Smooth muscle cell (in vitro differentiated cells): ENCODE measurements around the gene ZMAT5. TPM values are rescaled to one million over a fixed set of nuclear protein-coding genes. Genes with fewer than 3 reads are reported as not detected.

ENCODE experiments used
- DNase-seq: peaks from one replicate; lab custom pipeline; 2025; ENCODE audit not compliant: unreplicated experiment; lab: John Stamatoyannopoulos, UW
- H2AFZ ChIP-seq: fragments of 200-600 bp; sonication (generic); 2 replicates; pipeline ENCODE4 v1.6.0; 2016; ENCODE audit warnings: antibody characterized with exemption, low read depth, mild to moderate bottlenecking
- H3F3A ChIP-seq: fragments of 200-600 bp; sonication (generic); 2 replicates; pipeline ENCODE4 v1.6.0; 2017; ENCODE audit warnings: antibody characterized with exemption, low read depth
- H3K27ac ChIP-seq: fragments of 200-600 bp; sonication (generic); 2 replicates; pipeline ENCODE4 v1.5.1; 2016; ENCODE audit warnings: low read depth, mild to moderate bottlenecking
- H3K27me3 ChIP-seq: fragments of 200-600 bp; sonication (generic); 2 replicates; pipeline ENCODE4 v1.6.1; 2016; ENCODE audit warnings: low read depth, mild to moderate bottlenecking
- H3K36me3 ChIP-seq: fragments of 200-600 bp; sonication (generic); 2 replicates; pipeline ENCODE4 v1.5.1; 2016; ENCODE audit warnings: low read depth
- H3K4me1 ChIP-seq: fragments of 200-600 bp; sonication (generic); 2 replicates; pipeline ENCODE4 v1.5.1; 2016; ENCODE audit warnings: low read depth
- H3K4me2 ChIP-seq: fragments of 200-600 bp; sonication (generic); 2 replicates; pipeline ENCODE4 v1.6.0; 2016; ENCODE audit warnings: mild to moderate bottlenecking
- H3K4me3 ChIP-seq: fragments of 200-600 bp; sonication (generic); 2 replicates; pipeline ENCODE4 v1.5.1; 2016; ENCODE audit warnings: mild to moderate bottlenecking
- H3K79me2 ChIP-seq: fragments of 200-600 bp; sonication (generic); 2 replicates; pipeline ENCODE4 v1.6.0; 2016; ENCODE audit warnings: low read depth, mild to moderate bottlenecking
- H3K9ac ChIP-seq: fragments of 200-600 bp; sonication (generic); 2 replicates; pipeline ENCODE4 v1.6.0; 2016; ENCODE audit warnings: low read depth
- H3K9me3 ChIP-seq: fragments of 200-600 bp; sonication (generic); replicated peaks from 2 replicates; pipeline ENCODE4 v1.5.1; 2016; ENCODE audit warnings: low read depth
- H4K20me1 ChIP-seq: fragments of 200-600 bp; sonication (generic); 2 replicates; pipeline ENCODE4 v1.6.0; 2016; ENCODE audit warnings: low read depth
- CTCF ChIP-seq: fragments of 200-600 bp; sonication (generic); IDR thresholded peaks from 2 replicates; pipeline ENCODE4 v1.5.1; 2017; ENCODE audit warnings: borderline replicate concordance, mild to moderate bottlenecking, antibody characterized with exemption; ENCODE audit not compliant: insufficient read depth, poor library complexity, severe bottlenecking
- WGBS: methylation state at CpG from one replicate; pipeline ENCODE4 v1.1.7; 2016; ENCODE audit warnings: low lambda C conversion rate; 5-methylcytosine and 5-hydroxymethylcytosine counted together
- polyA plus RNA-seq: library from polyadenylated mRNA; unstranded; fragments of >200 nt; fragmentation: Nextera tagmentation; extraction: Ambion mirVana; gene quantifications from 2 replicates; pipeline ENCODE4 v1.2.1, GENCODE V29; 2016
- total RNA-seq: library from RNA; depleted of rRNA; stranded (reverse); fragments of >200 nt; gene quantifications from 2 replicates; pipeline ENCODE4 v1.2.3, GENCODE V29; 2014

The ZMAT5 gene
- total and polyA plus RNA-seq, 2 experiments from 2014 or later = 26.0 to 57.8 TPM

GRCh38 chr22:29741926-29742325 lies 24.9 kb downstream of the ZMAT5 start:
- Histone ChIP-seq H3K4me3 (no peak overlapping the region), H3F3A (no peaks in the 10 kb centered on the region), H3K4me2 (no peak overlapping the region), H3K27ac (no peak overlapping the region), H3K36me3 (no peaks in the 10 kb centered on the region), H3K27me3 (no peaks in the 10 kb centered on the region), H4K20me1 (no peaks in the 10 kb centered on the region), H3K4me1 (no peaks in the 10 kb centered on the region), H2AFZ (no peak overlapping the region), H3K9me3 (no peaks in the 10 kb centered on the region), H3K9ac (no peak overlapping the region), H3K79me2 (no peaks in the 10 kb centered on the region)
- WGBS = 100% methylated on average over 2 of the region's 2 CpGs
- TF ChIP-seq CTCF = no peak
- no peak for DNase-seq

- TF ChIP-seq CTCF = no peak
- no peak overlapping the region for H2AFZ ChIP-seq
- no peaks in the 10 kb centered on the region for H3F3A ChIP-seq
- H4K20me1 ChIP-seq = no peaks in the 10 kb centered on the region
- DNase-seq = no peak
- H3K27me3 ChIP-seq = no peaks in the 10 kb centered on the region
- 96% methylated on average over 5 of the region's 5 CpGs for WGBS
- no peaks in the 10 kb centered on the region for H3K79me2 ChIP-seq
- H3K36me3 ChIP-seq = no peaks in the 10 kb centered on the region
- no peak overlapping the region for H3K9ac ChIP-seq
- no peaks in the 10 kb centered on the region for H3K9me3 ChIP-seq
- H3K4me3 ChIP-seq = no peak overlapping the region
- H3K27ac ChIP-seq = no peak overlapping the region
- no peak overlapping the region for H3K4me2 ChIP-seq
- H3K4me1 ChIP-seq = no peaks in the 10 kb centered on the region
Observed at GRCh38 chr22:29740216-29740615, 26.6 kb downstream of the ZMAT5 start.

GRCh38 chr22:29739346-29739875 lies 27.4 kb downstream of the ZMAT5 start:
- no peaks in the 10 kb centered on the region for H3K79me2 ChIP-seq
- no peak for TF ChIP-seq CTCF
- no peak for DNase-seq
- no peaks in the 10 kb centered on the region for H3K27me3 ChIP-seq
- no peak overlapping the region for H3K27ac ChIP-seq
- H3K9me3 ChIP-seq = no peaks in the 10 kb centered on the region
- no peaks in the 10 kb centered on the region for H3F3A ChIP-seq
- no peaks in the 10 kb centered on the region for H3K36me3 ChIP-seq
- H4K20me1 ChIP-seq = no peaks in the 10 kb centered on the region
- no peak overlapping the region for H3K4me2 ChIP-seq
- WGBS = 88% methylated on average over 16 of the region's 17 CpGs
- no peak overlapping the region for H3K9ac ChIP-seq
- no peak overlapping the region for H2AFZ ChIP-seq
- no peak overlapping the region for H3K4me3 ChIP-seq
- no peaks in the 10 kb centered on the region for H3K4me1 ChIP-seq

- no peak overlapping the region for H3K9ac ChIP-seq
- no peak for DNase-seq
- WGBS = 91% methylated on average over 15 of the region's 15 CpGs
Observed at GRCh38 chr22:29738118-29738815, 28.5 kb downstream of the ZMAT5 start.

More at GRCh38 chr22:29738118-29738815, 28.5 kb downstream of the ZMAT5 start:
- no peak overlapping the region for H2AFZ ChIP-seq
- no peak for TF ChIP-seq CTCF
- H3K27ac ChIP-seq = no peak overlapping the region
- H4K20me1 ChIP-seq = no peaks in the 10 kb centered on the region
- no peaks in the 10 kb centered on the region for H3F3A ChIP-seq
- no peaks in the 10 kb centered on the region for H3K79me2 ChIP-seq
- no peak overlapping the region for H3K4me3 ChIP-seq
- H3K4me2 ChIP-seq = no peak overlapping the region
- no peaks in the 10 kb centered on the region for H3K4me1 ChIP-seq
- H3K9me3 ChIP-seq = no peaks in the 10 kb centered on the region
- H3K27me3 ChIP-seq = no peaks in the 10 kb centered on the region
- no peaks in the 10 kb centered on the region for H3K36me3 ChIP-seq
